ENCODE results near the gene DLL4. TPM values are rescaled to one million over a fixed set of nuclear protein-coding genes. Genes with fewer than 3 reads are reported as not detected.
A peak's percentile ranks its signal among the peaks of the same experiment; 100 is the strongest.

The DLL4 gene
- total RNA-seq, 4 donors from 2014 or later, result 7.8 to 15.3 (median 12.3) TPM

DNA sequence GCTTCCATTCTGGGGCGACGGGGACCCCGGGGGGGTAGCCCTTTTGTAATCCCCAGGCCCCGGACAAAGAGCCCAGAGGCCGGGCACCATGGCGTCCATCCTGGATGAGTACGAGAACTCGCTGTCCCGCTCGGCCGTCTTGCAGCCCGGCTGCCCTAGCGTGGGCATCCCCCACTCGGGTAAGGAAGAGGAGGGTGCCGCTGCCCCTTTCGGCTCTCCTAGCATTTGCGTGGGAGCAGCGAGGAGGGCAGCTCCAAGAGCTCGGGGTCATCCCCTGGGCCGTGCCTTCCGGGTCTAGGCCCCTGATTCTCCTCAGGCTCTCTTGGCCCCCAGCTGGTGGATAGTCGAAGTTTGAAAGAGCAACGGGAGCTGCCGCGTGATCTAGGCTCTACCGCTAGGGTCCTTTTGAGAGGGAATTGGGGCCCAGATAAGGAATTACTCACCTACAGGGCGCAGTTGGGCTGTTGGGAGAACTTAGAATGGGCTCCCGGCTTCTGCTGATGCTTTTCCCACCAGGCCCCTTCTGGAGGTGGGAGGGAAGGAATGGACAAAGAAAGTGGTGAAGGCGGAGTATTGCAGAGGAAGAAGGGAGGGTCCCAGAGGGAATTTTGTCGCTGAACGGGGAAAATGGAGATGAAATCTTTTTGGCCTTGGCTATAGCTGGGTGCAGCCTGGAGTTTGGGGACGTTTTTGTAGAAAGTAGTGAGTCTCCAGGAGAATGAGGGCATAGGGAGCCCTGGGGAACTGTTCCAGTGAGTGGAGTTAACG lies 34.3 kb upstream of the DLL4 start:
- Histone ChIP-seq H3K27ac (peak overlapping the region; percentile 83 to 94 (median 88)), H3K9me3 (no peaks in the 10 kb centered on the region), H3K4me1 (peaks cover 3 to 37% (median 8%) of the 10 kb centered on the region in 4 donors), H3K4me3 (peak overlapping the region; percentile 77 to 81 (median 80)), H3K36me3 (peaks cover 0 to 21% (median 0%) of the 10 kb centered on the region in 3 donors), H3K27me3 (no peaks in the 10 kb centered on the region)
- DNase-seq, result peak; percentile 53 to 77 (median 69)
- TF ChIP-seq POLR2A (IDR thresholded peaks at IDR 0.05) (no peak), CTCF (IDR thresholded peaks at IDR 0.05) (peak; percentile 32 to 80 (median 54))

GRCh38 chr15:40899536-40900207 lies 29.5 kb upstream of the DLL4 start:
- H3K36me3 ChIP-seq, result peaks cover 0 to 55% (median 0%) of the 10 kb centered on the region in 3 donors
- H3K4me3 ChIP-seq, result no peak overlapping the region

GRCh38 chr15:40900256-40901052 lies 28.7 kb upstream of the DLL4 start:
- Histone ChIP-seq H3K4me3 (no peak overlapping the region), H3K9me3 (no peaks in the 10 kb centered on the region), H3K4me1 (peaks cover 0 to 26% (median 5%) of the 10 kb centered on the region in 4 donors), H3K27me3 (no peaks in the 10 kb centered on the region), H3K27ac (no peak overlapping the region), H3K36me3 (peaks cover 0 to 55% (median 0%) of the 10 kb centered on the region in 3 donors)
- TF ChIP-seq POLR2A (IDR thresholded peaks at IDR 0.05) (no peak), CTCF (IDR thresholded peaks at IDR 0.05) (no peak)
- no peak for DNase-seq

More at GRCh38 chr15:40899536-40900207, 29.5 kb upstream of the DLL4 start:
- Histone ChIP-seq H3K4me1 (peaks cover 0 to 25% (median 8%) of the 10 kb centered on the region in 4 donors), H3K9me3 (no peaks in the 10 kb centered on the region), H3K27me3 (no peaks in the 10 kb centered on the region), H3K27ac (no peak overlapping the region)
- DNase-seq, result no peak
- TF ChIP-seq CTCF (IDR thresholded peaks at IDR 0.05) (no peak), POLR2A (IDR thresholded peaks at IDR 0.05) (no peak)

DNA sequence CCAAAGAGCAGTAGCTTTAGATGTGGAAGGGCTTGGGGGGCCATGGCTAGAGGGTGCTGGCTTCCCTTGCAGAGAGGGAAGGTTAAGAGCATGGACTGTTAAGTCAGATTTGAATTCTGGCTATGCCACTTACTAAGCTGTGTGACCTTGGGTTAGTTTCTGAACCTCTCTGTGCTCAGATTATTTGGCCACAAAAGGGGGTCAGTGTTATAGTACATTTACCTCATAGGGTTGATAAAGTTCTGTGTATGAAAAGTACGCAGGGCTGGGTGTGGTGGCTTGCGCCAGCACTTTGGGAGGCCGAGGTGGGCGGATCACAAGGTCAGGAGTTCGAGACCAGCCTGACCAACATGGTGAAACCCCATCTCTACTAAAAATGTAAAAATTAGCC lies 28.1 kb upstream of the DLL4 start:
- Histone ChIP-seq H3K36me3 (peaks cover 0 to 52% (median 0%) of the 10 kb centered on the region in 3 donors), H3K27ac (no peak overlapping the region), H3K27me3 (no peaks in the 10 kb centered on the region), H3K4me3 (no peak overlapping the region), H3K4me1 (peaks cover 0 to 26% (median 8%) of the 10 kb centered on the region in 4 donors), H3K9me3 (no peaks in the 10 kb centered on the region)
- no peak for TF ChIP-seq CTCF (IDR thresholded peaks at IDR 0.05)
- TF ChIP-seq POLR2A (IDR thresholded peaks at IDR 0.05), result no peak
- DNase-seq, result no peak

Measured in Peyer's patch (tissue), 4 donors.